Tibial artery (tissue), 4 donors: ENCODE data around the gene PDE6A.
"Not testable (repeated sequence)": the region's sequence is repeated elsewhere in the genome, so short reads cannot be mapped to it uniquely, and the experiment has no call there.

Source experiments
- DNase-seq, 2 donors: peaks; one replicate each; pipeline ENCODE4 v3.0.0-alpha.2; 2019
- H3K27ac ChIP-seq, 2 donors: fragments of 200-600 bp; sonication (generic) in 1 of 2; 1 replicate in 1 of 2; 2 replicates in 1 of 2; pipeline ENCODE4 v1.5.1; 2018 to 2019; ENCODE audit warnings: mild to moderate bottlenecking in 1 of 2
- H3K27me3 ChIP-seq, 2 donors: fragments of 200-600 bp; sonication (generic) in 1 of 2; one replicate each; pipeline versions ENCODE4 v1.5.1 to v1.6.0; 2016 to 2019
- H3K36me3 ChIP-seq, 3 donors: fragments of 200-600 bp; sonication (generic) in 2 of 3; one replicate each; pipeline ENCODE4 v1.5.1; 2016 to 2019; ENCODE audit warnings: mild to moderate bottlenecking in 2 of 3
- H3K4me1 ChIP-seq, 4 donors: fragments of 200-600 bp; sonication (generic) in 2 of 4; 1 replicate in 3 of 4; 2 replicates in 1 of 4; pipeline ENCODE4 v1.5.1; 2016 to 2019
- H3K4me3 ChIP-seq, 2 donors: fragments of 200-600 bp; sonication (generic) in 1 of 2; 1 replicate in 1 of 2; 2 replicates in 1 of 2; pipeline ENCODE4 v1.5.1; 2018 to 2019; ENCODE audit warnings: mild to moderate bottlenecking in 2 of 2
- H3K9me3 ChIP-seq, 3 donors: fragments of 200-600 bp; sonication (generic) in 1 of 3; one replicate each; pipeline ENCODE4 v1.5.1; 2016 to 2019
- CTCF ChIP-seq, 2 experiments: fragments of 200-600 bp in 1 of 2; fragments of 450-650 bp in 1 of 2; IDR thresholded peaks; one replicate each; pipeline ENCODE4 v1.5.1; 2017 to 2019; ENCODE audit warnings: antibody characterized with exemption in 2 of 2, mild to moderate bottlenecking in 1 of 2, moderate library complexity in 1 of 2
- intact Hi-C: fragments of 100-400 bp; cut with DNase I; formaldehyde crosslinking; loops from one replicate; pipeline ENCODE4 v1.15.0; 2023; ENCODE audit warnings: low total_unique reads

Gene PDE6A

GRCh38 chr5:149881874-149882273, 62.7 kb downstream of the PDE6A start:
- Histone ChIP-seq H3K27me3 (no peaks in the 10 kb centered on the region), H3K27ac (no peak overlapping the region), H3K9me3 (no peaks in the 10 kb centered on the region), H3K4me1 (no peaks in the 10 kb centered on the region), H3K36me3 (no peaks in the 10 kb centered on the region), H3K4me3 (no peak overlapping the region)
- TF ChIP-seq CTCF (IDR thresholded peaks at IDR 0.05) = no peak
- DNase-seq = no peak
- intact Hi-C loops = no loop called here

GRCh38 chr5:149881069-149881622, 63.4 kb downstream of the PDE6A start:
- no peaks in the 10 kb centered on the region for H3K9me3 ChIP-seq
- H3K4me1 ChIP-seq = no peaks in the 10 kb centered on the region
- intact Hi-C loops = no loop called here
- no peak overlapping the region for H3K27ac ChIP-seq
- no peak for DNase-seq
- no peak overlapping the region for H3K4me3 ChIP-seq
- no peak for TF ChIP-seq CTCF (IDR thresholded peaks at IDR 0.05)
- H3K27me3 ChIP-seq = no peaks in the 10 kb centered on the region
- H3K36me3 ChIP-seq = no peaks in the 10 kb centered on the region

GRCh38 chr5:149879593-149879992, 65.0 kb downstream of the PDE6A start:
- not testable (repeated sequence) for H3K4me1 ChIP-seq, DNase-seq

GRCh38 chr5:149878371-149878770, 66.2 kb downstream of the PDE6A start:
- no peak for DNase-seq
- H3K27ac ChIP-seq = no peak overlapping the region

More at GRCh38 chr5:149879593-149879992, 65.0 kb downstream of the PDE6A start:
- H3K27ac ChIP-seq, intact Hi-C loops, H3K9me3 ChIP-seq, H3K4me3 ChIP-seq, H3K27me3 ChIP-seq, H3K36me3 ChIP-seq: not testable (repeated sequence)

GRCh38 chr5:149873896-149874295, 70.7 kb downstream of the PDE6A start:
- H3K36me3 ChIP-seq = no peaks in the 10 kb centered on the region
- no peak overlapping the region for H3K27ac ChIP-seq
- H3K4me1 ChIP-seq = peaks cover 0 to 15% (median 8%) of the 10 kb centered on the region in 4 donors
- intact Hi-C loops = no loop called here
- no peak for DNase-seq
- no peaks in the 10 kb centered on the region for H3K9me3 ChIP-seq
- H3K4me3 ChIP-seq = no peak overlapping the region
- TF ChIP-seq CTCF (IDR thresholded peaks at IDR 0.05) = no peak
- H3K27me3 ChIP-seq = no peaks in the 10 kb centered on the region

More at GRCh38 chr5:149878371-149878770, 66.2 kb downstream of the PDE6A start:
- Histone ChIP-seq H3K36me3 (no peaks in the 10 kb centered on the region), H3K9me3 (no peaks in the 10 kb centered on the region), H3K27me3 (no peaks in the 10 kb centered on the region), H3K4me1 (no peaks in the 10 kb centered on the region), H3K4me3 (no peak overlapping the region)
- TF ChIP-seq CTCF (IDR thresholded peaks at IDR 0.05) = no peak
- intact Hi-C loops = no loop called here

- Histone ChIP-seq H3K4me1 (peaks cover 0 to 15% (median 8%) of the 10 kb centered on the region in 4 donors), H3K27ac (peak overlapping the region; percentile 34 to 56), H3K9me3 (no peaks in the 10 kb centered on the region), H3K4me3 (no peak overlapping the region), H3K36me3 (no peaks in the 10 kb centered on the region), H3K27me3 (no peaks in the 10 kb centered on the region)
- no peak for TF ChIP-seq CTCF (IDR thresholded peaks at IDR 0.05)
- intact Hi-C loops = no loop called here
- no peak for DNase-seq
Measured at GRCh38 chr5:149872351-149873040, 72.1 kb downstream of the PDE6A start.
